GM19452 (cell line): ENCODE results near the gene SEC61B.
"Not testable (repeated sequence)": the region's sequence is repeated elsewhere in the genome, so short reads cannot be mapped to it uniquely, and the experiment has no call there.

Source experiments
- ATAC-seq: cut with Tn5 transposase; IDR thresholded peaks from one replicate; pipeline ENCODE4 v1.9.1; 2021; ENCODE audit not compliant: unreplicated experiment

SEC61B gene

DNA sequence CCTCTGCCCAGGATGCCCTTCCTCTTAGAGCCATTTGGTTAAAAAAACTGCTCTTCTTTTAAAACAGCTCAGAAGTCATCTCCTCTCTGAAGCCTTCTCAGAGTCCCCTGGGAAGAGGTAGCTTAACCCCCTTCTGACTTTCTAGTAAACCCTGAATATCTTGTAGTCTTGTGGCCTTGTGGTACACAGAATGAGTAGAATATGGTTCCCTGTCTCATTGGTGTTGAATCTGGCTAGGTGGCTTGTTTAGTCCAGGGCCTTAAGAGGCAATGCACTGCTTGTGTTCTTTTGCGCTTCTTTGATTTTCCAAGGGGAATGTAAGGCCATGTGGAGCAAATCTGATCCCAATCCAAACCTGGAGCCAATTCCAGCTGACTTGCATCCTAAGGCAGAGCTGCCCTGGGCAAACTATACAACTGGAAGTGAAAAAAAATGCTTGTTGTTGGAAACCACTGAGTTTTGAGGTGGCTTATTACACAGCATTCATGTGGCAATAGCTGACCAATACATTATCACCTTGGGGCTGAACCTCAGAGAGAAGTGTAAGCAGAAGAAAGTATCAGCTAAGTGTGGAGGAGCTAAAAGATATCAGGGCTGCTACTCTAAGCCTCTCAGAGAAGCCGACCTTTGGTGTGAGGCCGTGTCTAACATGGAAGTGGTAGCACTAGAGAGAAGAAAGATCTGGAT, 31.3 kb upstream of the SEC61B start:
- ATAC-seq, result no peak

DNA sequence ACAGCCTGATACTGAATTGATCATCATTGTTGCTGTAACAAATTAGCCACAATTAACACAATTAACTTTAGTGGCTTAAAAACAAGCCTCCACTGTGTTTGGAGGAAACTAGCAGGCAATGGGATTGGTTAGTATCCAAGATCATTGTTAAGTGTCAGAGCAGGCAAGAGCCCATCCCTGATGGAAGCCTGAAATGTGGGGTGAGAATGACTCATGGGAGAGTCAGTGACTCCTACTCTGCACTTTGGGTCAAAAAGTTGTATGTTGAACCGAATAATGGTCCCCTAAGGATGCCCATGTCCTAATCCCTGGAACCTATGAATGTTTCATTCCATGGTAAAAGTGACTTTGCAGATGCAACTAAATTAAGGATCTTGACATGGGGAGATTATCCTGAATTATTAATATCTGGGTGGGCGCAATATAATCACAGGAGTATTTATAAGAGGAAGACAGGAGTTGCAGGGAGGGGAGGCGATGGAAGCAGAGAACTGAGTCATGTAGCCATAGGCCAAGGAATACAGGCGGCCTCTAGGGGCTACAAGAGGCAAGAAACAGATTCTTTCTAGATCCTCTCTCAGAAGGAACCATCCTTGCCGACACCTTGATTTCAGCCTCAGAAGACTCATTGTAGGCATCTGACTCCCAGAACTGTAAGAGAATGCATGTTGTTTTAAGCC, 29.2 kb upstream of the SEC61B start:
- ATAC-seq, result no peak

- ATAC-seq, result no peak
Observed at GRCh38 chr9:99193466-99193821, 28.6 kb upstream of the SEC61B start.

DNA sequence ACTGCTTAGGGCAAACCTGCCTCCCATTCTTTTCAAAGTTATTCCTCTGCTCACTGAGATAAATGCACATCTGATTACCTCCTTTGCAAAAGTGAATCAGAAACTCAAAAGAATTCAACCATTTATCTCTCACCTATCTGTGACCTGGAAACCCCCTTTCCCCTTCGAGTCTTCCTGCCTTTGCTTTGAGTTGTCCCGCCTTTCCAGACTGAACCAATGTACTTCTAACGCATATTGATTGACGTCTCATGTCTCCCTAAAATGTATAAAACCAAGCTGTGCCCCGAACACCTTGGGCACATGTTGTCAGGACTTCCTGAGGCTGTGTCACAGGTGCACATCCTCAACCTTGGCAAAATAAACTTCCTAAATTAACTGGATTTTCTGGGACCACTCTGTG, 25.6 kb upstream of the SEC61B start:
- not testable (repeated sequence) for ATAC-seq

DNA sequence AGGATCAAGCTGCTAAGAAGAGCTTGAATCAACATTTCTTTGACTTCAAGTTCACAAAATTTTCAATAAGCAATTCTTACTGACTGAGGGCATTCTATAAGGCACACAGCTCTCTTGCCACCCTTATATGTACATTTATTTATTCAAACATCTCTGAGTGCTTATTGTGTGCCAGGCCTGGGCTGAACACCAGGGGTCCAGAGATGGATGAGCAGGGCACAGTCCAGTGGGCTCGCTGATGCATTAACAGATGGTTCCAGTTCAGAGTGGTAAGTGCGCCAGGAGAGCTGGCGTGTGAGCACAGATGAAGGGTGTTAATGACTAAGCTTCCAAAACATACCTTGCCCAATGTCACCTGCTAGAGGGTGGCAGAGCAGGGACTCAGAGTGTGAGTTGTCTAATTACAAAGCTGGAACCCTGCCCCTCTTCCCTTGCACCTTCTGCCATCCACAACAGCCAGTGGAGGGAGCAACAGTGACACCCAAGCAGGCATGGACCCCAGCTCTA, 24.9 kb upstream of the SEC61B start:
- ATAC-seq, result no peak

GRCh38 chr9:99197987-99198386, 24.1 kb upstream of the SEC61B start:
- ATAC-seq, result no peak

- no peak for ATAC-seq
Observed at GRCh38 chr9:99199938-99200539, 22.0 kb upstream of the SEC61B start.

DNA sequence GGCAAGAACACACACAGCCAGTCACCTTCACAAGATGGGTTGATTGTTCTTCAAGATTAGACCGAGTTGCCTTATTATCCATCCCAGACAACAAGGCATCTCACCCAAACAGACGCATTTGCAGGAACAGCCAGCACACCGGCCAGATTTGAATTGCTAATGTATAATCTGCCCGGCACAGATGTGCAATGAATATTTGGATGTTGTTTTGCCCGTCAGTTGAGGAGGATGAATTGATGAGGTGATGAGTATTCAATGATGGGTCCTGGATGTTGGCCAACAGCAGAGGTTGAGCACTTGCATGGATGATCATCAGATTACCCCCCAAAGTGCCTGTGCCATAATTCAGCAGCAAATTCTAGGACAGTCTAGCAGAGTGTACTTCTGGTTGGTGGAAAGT, 20.5 kb upstream of the SEC61B start:
- ATAC-seq, result no peak

DNA sequence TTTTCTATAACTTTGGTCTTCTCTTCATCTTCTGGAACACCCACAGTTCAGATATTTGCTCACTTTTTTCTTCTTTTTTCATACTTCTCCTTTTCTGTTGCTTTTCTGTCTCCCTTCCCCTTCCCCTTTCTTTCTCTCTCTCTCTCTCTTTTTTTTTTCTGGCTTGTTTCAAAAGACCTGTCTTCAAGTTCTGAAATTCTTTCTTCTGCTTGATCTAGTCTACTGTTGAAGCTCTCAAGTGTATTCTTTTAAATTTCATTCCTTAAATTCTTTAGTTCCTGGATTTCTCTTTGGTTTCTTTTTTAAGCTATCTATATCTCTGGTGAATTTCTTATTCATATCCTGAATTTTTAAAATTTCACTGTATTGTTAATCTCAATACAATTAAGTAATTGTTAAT, 11.5 kb upstream of the SEC61B start:
- ATAC-seq, result no peak

DNA sequence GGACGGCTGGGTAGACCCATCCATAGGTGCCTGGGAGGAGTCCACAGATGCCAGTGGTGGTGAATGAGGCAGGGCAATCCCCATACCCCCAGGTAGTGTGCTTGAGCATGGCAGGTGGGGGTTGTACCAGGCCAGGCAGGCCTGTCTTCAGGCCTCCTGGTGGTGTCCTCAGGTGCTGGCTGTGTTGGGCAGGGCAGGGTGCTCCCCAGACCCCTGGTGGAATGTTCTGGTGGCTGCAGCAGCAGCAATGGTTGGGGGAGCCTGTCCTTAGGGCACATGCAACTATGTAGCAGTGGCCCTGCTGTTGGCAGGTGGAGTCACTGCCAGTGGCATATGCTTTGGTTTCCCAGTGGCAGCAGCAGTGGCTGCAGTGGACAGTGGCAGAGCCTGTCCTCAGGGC, 10.3 kb upstream of the SEC61B start:
- no peak for ATAC-seq

GRCh38 chr9:99213197-99213596, 8.9 kb upstream of the SEC61B start:
- no peak for ATAC-seq

- no peak for ATAC-seq
Observed at GRCh38 chr9:99216073-99216472, 6.0 kb upstream of the SEC61B start.

GRCh38 chr9:99220011-99220410, 2.1 kb upstream of the SEC61B start:
- ATAC-seq, result no peak

DNA sequence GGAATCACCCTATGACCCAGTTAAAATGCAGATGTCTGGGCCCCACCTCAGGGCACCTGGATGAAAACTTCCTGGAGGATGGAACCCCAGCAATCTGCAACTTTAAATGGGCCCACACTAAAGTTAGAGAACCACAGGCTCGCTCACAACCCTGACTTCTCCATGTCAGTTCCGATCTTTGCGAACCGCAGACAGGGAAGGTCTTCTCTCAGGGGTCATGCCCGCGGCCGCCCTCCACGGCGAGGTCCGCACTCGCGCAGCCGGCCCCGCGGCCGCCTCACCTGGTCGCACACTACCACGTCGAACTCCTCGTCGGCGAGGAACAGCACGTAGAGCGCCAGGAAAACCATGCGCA, 839 bp upstream of the SEC61B start:
- no peak for ATAC-seq

DNA sequence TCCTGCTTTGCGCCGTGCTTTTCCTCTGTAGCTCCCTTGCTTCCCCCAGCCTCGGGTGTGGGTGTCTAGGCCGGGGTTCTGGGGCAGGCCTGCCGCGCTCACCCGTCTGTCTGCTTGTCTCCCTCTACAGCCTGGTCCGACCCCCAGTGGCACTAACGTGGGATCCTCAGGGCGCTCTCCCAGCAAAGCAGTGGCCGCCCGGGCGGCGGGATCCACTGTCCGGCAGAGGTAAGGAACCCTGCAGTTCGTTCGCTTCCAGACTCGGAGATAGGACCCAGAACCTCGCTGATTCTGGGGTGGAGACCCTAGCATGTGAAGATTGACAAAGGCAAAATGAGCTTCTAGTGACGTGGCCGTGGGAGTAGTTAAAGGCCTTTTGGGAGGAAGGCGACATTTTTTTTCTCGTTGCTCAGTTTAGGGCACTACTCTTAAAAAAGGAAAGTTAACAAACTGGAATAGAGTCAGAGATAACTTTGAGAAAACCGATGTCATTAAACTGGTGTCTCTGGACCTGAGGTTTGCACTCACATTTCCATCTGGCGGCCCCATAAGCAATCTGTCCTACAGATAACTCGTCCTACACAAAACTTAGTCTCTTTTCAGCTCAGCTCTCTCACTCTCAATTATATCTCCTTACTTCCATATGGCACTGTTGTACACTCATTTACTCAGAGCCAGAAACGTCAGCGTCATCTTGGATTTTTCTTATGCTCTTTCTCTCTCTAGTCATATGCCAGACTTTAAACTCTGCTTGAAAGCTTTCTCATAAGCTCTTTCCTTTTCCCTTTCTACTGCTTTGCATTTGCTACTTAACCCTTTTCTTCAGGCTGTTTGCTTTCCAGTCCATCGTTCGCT, 561 bp downstream of the SEC61B start:
- ATAC-seq, result peak; percentile 25

- no peak for ATAC-seq
Observed at GRCh38 chr9:99224445-99224844, 2.4 kb downstream of the SEC61B start.

DNA sequence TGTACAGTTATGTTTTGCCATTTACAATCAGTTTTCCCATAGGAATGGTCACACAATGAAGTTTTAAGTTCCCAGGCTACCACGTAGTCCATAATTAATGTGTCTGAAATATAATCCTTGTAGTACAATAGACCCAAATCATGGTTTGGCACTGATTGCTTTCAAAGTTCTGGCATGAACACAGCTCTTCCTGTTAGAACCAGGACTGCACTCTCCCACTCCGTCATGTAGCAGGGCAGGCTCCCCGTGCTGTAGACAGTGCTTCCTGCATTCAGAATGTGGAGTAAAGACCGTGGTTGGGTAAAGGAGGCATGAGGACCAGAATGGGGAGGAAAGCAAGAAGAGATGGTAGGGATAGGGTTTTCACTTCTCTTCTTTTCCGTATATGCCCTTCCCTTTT, 4.0 kb downstream of the SEC61B start:
- no peak for ATAC-seq

DNA sequence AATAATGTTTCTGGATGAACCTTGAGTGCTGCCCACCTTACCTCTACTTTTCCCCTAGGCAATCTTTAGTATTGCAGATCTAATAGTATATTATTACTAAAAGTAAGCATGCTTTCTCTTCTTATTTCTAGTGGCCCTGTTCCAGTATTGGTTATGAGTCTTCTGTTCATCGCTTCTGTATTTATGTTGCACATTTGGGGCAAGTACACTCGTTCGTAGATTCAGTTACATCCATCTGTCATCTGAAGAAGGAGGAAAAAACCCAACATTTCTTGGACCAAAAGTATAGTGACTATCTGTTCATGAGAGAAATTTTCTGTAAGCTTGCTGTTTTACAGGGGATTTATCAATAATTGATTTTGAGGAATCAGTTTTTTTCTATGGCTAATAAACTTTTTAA, 8.1 kb downstream of the SEC61B start:
- no peak for ATAC-seq

GRCh38 chr9:99231711-99232110, 9.6 kb downstream of the SEC61B start:
- no peak for ATAC-seq

DNA sequence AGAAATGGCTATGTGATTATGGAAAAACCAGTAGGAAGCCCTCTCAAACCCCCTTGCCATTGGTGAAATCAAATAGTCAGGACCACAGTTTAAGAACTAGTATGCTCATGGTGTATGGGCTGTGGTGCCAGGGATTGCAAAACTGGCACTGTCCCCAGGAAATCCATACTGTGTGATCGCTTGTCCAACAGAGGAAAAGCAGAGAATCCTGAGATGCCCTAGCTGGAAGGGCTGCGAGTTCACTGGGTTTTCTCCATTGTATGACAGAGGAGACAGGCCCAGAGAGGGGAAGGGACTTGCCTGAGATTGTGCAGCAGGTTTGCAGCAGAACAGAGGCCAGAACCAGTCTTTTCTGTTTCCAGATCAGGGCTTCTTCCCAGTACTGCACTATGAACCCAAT, 12.5 kb downstream of the SEC61B start:
- no peak for ATAC-seq

DNA sequence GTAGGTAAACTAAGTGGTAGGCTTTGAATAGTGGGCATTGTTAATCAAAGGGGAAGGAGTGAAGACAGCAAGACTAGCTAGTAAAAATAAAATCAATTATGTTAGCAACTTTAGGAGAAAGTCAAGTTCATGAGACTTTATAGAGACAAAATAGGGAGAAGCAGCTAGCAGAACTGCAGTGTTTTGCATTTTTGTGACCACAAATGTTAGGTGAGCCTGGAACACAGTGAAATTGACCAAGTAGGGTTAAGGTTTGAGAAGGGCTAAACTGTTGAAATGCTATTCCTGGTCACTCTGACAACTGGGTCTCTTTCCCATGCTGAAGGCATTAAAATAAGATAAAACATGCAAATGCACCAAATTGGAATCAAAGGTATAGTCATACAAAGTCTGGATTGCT, 13.0 kb downstream of the SEC61B start:
- ATAC-seq, result no peak
